AG20443 (cell line): Measurements from ENCODE around the gene TREX2.

Source experiments
- DNase-seq: peaks from one replicate; pipeline ENCODE4 v3.0.0; 2012; ENCODE audit warnings: low spot score, mixed read lengths

TREX2 gene

DNA sequence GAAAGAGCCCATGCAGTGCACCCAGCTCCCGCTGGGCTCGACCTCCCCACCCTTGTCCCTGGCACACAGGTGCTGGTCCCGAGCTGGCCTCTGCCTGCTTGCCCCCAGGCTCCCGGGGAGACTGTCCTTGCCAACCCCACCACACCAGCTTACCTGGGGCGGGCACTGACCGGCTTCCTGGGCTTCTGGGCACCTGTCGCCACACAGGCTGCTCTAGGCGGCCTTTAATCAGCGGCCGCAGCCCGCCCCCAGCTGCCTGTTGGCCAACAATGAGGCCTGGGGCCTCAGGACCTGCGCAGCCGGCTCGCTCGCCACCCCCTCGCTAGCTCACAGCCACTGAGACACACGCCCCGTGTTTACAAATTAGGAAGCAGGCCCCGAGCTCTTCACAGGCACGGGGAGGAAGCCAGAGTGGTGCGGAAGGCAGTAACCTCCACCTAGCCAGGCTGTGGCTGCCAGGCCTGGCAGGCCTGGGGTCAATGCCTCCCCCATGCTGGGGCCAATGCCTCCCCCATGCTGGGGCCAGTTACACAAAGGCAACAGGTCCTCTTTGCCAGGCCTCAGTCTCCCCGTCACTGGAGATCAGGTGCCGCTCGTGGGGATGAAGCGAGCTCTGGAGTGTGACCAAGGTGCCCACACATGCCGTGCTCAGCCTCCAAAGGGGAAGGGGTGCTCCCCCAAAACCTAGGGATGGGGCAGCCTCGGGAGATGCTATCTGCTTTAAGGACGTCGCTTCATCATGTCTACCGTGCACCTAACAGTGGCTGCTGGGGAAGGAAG is at the start of gene TREX2:
TSS of gene TREX2 (minus strand) at position 201 of the 780 bp plus-strand sequence. CDS start 626 bp downstream, outside the sequence.
- DNase-seq, result no peak

DNA sequence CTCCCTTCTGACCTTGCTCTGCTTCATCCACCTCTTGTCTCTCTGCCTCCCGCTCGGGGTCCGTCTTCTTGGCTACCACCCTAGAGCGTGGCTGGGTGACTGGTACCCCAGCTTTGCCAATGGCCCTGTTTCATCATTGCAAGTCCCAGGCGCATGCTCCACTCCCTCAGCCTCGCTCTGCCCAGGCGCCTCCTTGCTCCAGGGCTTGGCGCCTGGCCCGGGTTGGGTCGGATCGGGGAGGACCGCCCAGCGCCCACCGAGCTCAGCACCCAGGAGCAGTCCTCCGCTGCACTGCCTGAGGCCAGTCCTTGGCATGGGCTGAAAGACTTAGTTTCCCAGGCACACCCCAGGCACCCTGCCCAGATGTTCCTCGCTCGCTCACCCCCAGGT is 49.5 kb upstream of the TREX2 start:
- DNase-seq, result peak; percentile 55

DNA sequence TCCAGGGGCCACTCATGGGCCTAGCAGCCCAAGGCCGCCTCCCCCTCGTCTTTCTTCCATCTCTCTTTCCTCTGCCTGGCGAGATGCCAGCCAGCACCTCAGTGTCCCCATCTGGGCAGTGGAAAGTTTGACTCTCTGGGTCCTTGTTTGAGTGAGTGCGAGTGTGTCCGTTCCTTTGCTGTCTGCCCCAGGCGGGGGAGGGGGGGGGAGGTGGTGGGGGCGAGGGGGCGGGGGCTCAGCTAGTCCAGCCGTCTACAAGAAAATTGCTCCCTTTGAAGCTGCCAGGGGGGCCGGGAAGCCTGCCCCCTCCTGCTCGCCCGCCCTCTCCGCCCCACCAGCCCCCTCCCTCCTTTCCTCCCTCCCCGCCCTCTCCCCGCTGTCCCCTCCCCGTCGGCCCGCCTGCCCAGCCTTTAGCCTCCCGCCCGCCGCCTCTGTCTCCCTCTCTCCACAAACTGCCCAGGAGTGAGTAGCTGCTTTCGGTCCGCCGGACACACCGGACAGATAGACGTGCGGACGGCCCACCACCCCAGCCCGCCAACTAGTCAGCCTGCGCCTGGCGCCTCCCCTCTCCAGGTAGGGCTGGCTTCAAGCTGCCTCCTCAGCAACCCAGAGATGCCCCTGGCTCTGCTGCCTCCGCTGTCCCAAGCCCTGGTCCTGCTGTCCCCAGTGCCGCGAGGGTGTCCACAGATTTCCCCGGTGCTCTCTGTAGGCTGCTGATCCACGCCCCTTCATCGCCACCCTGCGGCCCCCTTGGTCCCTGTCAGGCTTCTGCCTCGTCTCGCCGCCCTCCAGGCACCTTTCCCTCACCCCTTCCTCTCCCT is 48.9 kb upstream of the TREX2 start, which contains the start of gene BGN:
TSS of gene BGN (plus strand) at position 440 of the 821 bp plus-strand sequence. CDS start 9,652 bp downstream, outside the sequence.
- DNase-seq, result peak; percentile 66

- DNase-seq, result no peak
These were observed 48.2 kb upstream of the TREX2 start for GRCh38 chrX:153494061-153494460.

DNA sequence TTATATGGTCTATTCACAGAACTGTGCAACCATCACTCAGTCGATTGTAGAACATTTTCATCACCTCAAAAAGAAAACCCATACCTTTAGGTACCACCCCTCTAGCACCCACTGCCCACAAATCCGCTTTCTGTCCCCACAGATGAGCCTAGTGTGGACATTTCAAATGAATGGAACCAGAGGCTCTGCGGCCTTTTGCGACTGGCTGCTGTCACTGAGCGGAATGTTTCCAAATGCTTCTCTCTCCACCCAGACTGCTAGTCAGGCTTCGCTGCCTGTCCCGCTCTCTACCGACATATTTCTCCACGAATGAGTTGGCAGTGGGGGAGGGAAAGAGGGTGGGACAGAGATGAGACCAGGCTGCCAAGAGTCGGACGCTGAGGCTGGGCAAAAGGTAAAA is 47.2 kb upstream of the TREX2 start:
- no peak for DNase-seq

DNA sequence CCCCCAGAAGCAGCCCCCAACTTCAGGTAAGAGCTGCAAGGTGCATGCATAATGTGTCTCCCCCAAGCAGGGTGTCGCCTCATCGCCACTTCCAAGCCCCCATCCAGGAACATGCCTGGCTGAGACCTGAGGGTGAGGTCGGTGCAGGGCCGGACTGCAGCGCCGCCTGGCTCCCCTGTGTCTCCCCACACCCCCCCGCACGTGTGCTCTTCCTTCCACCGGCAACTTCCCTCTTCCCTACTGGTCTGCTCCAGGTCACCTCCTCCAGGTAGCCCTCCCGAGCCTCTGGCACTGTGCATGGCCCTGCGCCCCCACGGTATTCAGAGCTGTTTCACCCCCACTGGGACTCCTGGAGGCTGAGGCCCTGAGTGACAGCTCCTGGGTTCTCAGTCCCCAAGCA is 46.7 kb upstream of the TREX2 start:
- no peak for DNase-seq

DNA sequence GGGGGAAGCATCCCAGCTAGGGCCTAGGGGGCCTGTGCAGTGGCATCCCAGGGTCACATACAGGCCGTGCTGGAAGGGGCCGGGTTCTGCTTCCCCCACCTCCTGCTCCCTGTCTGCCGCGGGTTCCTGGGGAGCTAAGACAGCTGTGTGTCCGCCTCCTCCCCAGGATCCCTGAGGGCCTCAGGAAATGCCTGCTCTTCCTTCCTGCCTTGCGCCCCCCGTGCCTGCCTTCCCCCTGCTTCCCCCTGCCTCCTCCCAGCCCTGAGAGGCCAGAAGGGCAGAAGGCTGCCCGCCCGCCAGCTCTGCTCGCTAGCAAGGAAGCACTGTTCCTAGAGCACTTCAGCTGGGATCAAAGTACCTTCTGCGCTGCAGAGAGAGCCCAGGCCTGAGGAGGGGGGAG is 46.1 kb upstream of the TREX2 start:
- no peak for DNase-seq

DNA sequence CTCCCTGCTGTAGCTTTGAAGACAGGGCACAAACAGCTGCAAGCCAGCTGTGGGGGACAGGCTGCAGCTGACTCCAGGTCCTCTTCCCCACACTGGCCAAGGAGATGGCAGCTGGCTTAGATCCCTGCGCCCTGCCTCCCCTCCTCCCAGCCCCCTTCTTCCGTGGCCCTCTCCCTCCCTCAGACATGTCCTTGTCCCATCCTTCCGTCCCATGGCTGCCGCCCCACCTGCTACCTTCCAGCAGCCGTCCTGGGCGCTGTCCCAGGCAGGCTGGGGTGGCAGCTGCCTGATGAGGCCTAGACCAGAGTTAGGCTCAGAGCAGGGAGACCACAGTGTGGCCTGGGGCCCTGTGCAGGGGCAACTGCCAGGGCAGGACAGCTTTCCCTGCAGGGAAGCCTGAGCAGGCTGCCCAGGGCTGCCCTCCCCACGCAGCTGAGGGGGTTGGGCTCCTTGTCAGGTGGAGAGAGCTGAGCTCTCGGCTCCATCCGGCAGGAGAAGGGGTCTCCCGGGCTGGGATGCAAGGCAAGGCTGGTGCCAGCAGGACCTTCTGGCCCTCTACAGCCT is 45.6 kb upstream of the TREX2 start:
- DNase-seq, result no peak

GRCh38 chrX:153490217-153490930 is 44.5 kb upstream of the TREX2 start:
- DNase-seq, result no peak

DNA sequence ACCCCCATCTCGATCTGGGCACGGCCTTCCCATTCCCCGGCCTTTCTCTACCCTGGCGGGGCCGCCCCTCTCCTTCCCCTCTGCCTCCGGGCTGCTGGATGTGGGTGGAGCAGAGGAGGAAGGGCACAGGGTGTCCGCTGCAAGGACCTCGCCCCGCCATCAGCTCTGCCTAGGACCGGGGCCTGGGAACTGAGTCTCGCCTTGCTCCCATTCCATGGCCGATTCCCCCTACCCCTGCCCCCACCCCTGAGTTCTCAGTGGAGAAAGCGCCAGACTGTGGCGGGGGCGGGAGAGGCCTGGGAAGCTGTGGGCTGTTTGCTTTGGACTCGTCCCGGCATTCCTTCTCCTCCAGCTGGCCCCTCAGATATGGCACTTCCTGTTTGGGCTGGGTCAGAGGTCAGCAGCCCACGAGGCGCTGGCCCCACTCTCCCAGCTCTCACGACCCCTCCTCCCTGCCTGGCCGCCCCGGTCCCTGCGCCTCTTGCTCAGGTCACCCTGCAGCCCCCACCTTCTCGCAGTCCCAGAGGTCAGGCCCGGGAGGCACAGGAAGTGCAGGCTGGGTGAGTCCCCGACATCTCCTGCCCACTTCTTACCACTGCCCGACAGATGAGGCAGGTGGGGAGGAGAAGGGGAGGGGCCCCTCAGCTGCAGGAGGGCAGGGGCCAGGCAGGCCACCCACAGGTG is 42.5 kb upstream of the TREX2 start:
- peak; percentile 60 for DNase-seq

DNA sequence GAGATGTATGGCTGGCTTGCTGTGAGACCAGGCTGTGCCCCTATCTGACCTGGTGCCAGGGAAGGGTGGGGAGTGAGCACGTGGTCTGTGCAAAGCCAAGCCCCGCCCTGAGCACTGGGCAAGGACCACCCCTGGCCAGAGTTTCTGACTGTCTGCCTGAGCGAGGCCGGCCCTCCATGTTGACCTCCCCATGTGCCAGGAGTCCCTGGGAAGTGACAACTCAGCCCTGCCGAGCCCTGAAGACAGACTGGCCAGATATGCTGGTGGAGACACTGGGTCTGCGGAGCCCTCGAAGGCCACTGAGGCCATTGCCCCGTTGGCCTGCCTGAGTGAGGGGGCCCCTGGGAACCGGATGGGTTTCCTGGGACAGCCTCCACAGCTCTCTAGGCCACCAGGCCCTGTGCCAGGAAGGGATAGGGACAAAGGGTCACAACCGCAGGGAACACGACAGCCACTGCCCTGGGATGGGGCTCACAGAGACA is 41.8 kb upstream of the TREX2 start:
- DNase-seq, result no peak

DNA sequence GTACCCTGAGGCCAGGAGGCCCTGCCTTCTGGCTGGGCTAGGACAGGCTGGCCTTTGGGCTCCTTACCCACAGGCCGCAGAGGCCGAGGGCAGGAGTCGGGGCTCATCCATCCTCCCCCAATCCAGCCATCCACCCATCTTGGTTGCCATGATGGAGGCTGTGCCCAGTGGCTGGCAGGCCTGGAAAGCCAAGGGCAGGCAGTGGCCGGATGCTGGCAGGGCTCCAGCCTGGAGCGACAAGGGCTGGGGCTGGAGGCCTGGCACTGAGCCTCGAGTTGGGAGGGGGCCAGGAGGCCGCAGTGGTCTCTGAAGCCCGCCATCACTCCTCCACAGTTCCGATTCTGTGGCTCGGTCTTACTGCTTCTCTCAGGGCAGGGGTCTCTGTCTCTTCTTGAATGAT is 40.3 kb upstream of the TREX2 start:
- no peak for DNase-seq

DNA sequence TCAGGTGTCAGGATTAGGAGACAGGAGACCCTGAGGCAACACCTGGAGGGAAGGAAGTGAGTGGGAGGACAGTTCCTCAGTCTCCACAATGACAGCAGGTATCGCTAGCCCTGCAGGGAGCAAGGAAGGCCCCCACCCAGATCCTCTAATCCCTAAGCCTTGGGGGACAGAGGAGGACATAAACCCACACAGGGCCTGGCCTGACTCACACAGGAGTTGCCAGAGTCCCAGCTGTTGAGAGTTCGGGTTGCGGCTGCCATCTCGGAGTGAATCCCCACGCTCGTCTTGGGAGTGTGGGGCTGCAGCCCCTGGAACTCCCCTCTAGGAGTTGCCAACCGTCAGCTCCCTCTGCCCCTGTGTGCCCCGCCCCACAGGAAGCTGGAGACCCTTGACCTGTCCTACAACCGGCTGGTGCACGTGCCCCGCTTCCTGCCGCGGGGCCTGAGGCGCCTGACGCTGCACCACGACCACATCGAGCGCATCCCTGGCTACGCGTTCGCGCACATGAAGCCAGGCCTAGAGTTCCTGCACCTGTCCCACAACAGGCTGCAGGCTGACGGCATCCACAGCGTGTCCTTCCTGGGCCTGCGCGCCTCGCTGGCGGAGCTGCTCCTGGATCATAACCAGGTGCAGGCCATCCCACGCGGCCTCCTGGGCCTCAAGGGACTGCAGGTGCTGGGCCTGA is 39.7 kb upstream of the TREX2 start:
- DNase-seq, result no peak

DNA sequence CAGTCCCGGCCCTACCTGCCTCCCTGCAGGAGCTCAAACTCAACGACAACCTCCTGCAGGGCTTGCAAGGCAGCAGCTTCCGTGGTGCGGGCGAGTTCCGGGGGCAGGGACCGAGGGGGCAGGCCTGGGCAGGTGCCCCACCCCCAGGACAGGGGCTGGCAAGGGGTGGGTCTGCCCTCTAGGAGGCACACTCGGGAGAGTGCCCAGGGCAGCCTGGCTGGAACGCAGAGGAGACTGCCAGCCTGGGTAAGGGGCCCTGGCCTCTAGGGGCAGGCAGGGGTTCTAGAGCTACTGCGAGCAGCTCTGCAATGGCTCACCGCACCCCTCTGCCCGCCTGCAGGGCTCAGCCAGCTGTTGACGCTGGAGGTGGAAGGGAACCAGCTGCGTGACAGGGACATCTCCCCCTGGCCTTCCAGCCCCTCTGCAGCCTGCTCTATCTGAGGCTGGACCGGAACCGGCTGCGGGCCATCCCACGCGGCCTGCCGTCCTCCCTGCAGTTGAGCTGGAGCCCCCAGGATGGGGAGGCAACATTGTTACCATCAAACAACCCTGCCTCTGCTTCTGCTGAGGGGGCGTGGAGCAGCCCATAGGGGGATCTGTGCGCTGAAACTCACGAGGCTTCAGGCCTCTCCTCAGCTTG is 36.6 kb upstream of the TREX2 start:
- DNase-seq, result no peak

- no peak for DNase-seq
These were observed 35.2 kb upstream of the TREX2 start for GRCh38 chrX:153481043-153481442.

GRCh38 chrX:153478746-153479145 is 32.9 kb upstream of the TREX2 start:
- no peak for DNase-seq

GRCh38 chrX:153477901-153478300 is 32.0 kb upstream of the TREX2 start:
- peak; percentile 52 for DNase-seq

- DNase-seq, result no peak
These were observed 31.6 kb upstream of the TREX2 start for GRCh38 chrX:153477364-153477857.

GRCh38 chrX:153476666-153477363 is 31.0 kb upstream of the TREX2 start:
- DNase-seq, result peak; percentile 50
